ENCODE results near the gene KHDC4. TPM values are rescaled to one million over a fixed set of nuclear protein-coding genes. Genes with fewer than 3 reads are reported as not detected.
A peak's percentile ranks its signal among the peaks of the same experiment; 100 is the strongest.

Gene KHDC4
- total and polyA plus RNA-seq, 9 of the 15 experiments (the other 6 are each of a cell fraction or from before 2014, with no cell fraction given), result 12.1 to 185 (median 65.6) TPM

GRCh38 chr1:155920717-155921116 is 13.5 kb downstream of the KHDC4 start:
- H3K4me3 ChIP-seq, result no peak overlapping the region
- peaks cover 96% of the 10 kb centered on the region for H3K36me3 ChIP-seq (ENCODE audit: control insufficient read depth, insufficient read depth, low read length)
- CTCF ChIA-PET (ENCODE audit: low intra/inter-chr PET ratio), result no interaction called here
- intact Hi-C loops (cut with micrococcal nuclease), result no loop called here
- no peaks in the 10 kb centered on the region for H3K9me3 ChIP-seq (replicated peaks; ENCODE audit: control insufficient read depth, insufficient read depth, low read depth, low read length)
- H3K79me2 ChIP-seq (ENCODE audit: control insufficient read depth, insufficient read depth, low read length), result peaks cover 22% of the 10 kb centered on the region
- no peaks in the 10 kb centered on the region for H3K9me1 ChIP-seq (ENCODE audit: control insufficient read depth, insufficient read depth, low read length)
- TF ChIP-seq CHCHD3 (CRISPR knock-in tag; IDR thresholded peaks at IDR 0.05), result no peak
- no peak for TF ChIP-seq C11orf30 (IDR thresholded peaks at IDR 0.05; ENCODE audit: low read depth)
- TF ChIP-seq E2F1 (CRISPR knock-in tag; IDR thresholded peaks at IDR 0.05), result no peak
- no peak for TF ChIP-seq RB1 (IDR thresholded peaks at IDR 0.05; ENCODE audit: low read depth)
- TF ChIP-seq, protein P1, sequence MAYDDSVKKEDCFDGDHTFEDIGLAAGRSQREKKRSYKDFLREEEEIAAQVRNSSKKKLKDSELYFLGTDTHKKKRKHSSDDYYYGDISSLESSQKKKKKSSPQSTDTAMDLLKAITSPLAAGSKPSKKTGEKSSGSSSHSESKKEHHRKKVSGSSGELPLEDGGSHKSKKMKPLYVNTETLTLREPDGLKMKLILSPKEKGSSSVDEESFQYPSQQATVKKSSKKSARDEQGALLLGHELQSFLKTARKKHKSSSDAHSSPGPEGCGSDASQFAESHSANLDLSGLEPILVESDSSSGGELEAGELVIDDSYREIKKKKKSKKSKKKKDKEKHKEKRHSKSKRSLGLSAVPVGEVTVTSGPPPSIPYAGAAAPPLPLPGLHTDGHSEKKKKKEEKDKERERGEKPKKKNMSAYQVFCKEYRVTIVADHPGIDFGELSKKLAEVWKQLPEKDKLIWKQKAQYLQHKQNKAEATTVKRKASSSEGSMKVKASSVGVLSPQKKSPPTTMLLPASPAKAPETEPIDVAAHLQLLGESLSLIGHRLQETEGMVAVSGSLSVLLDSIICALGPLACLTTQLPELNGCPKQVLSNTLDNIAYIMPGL (CRISPR knock-in tag; IDR thresholded peaks at IDR 0.05), result no peak
- TF ChIP-seq NFRKB (IDR thresholded peaks at IDR 0.05; ENCODE audit: low read depth), result no peak
- TF ChIP-seq SIN3A (IDR thresholded peaks at IDR 0.05; ENCODE audit: borderline replicate concordance in 2 of 2, control insufficient read depth in 1 of 2, low read depth in 2 of 2, low read length in 2 of 2), result no peak
- no peak for TF ChIP-seq NUFIP1 (IDR thresholded peaks at IDR 0.05; ENCODE audit: partially characterized antibody)
- no peak for TF ChIP-seq PHB (CRISPR knock-in tag; IDR thresholded peaks at IDR 0.05)
- TF ChIP-seq POLR2G (IDR thresholded peaks at IDR 0.05; ENCODE audit: low read depth, low read length), result no peak
- TF ChIP-seq ZNF311 (CRISPR knock-in tag; IDR thresholded peaks at IDR 0.05), result no peak
- TF ChIP-seq CBX5 (IDR thresholded peaks at IDR 0.05; ENCODE audit: borderline replicate concordance, low read depth), result no peak
- TF ChIP-seq HMBOX1 (IDR thresholded peaks at IDR 0.05), result no peak
- no peak for TF ChIP-seq ZNF551 (CRISPR knock-in tag; IDR thresholded peaks at IDR 0.05)
- TF ChIP-seq JUN (IDR thresholded peaks at IDR 0.05; ENCODE audit: borderline replicate concordance, low read depth, low read length), result no peak
- TF ChIP-seq JUN (CRISPR knock-in tag; IDR thresholded peaks at IDR 0.05; ENCODE audit: borderline replicate concordance), result no peak
- in situ Hi-C loops (cut with MboI), result no loop called here
- ATAC-seq (no peak), DNase-seq (ENCODE audit: extremely low read depth in 1 of 4, low spot score in 3 of 4) (no peak), FAIRE-seq (no peak)
- POLR2A ChIA-PET, result interaction anchor here (0.9 to 7.9 kb wide), 4 partner anchors 9 to 68 kb away, joined by 5 to 100 read pairs (median 21); partner anchors contain the start of genes KHDC4 and RIT1
- no peak overlapping the region for H3K9ac ChIP-seq (ENCODE audit: insufficient read depth in 1 of 2, low read depth in 2 of 2, low read length in 2 of 2)
- 0 out of 2 replicates have a peak, but pooled peaks cover 4% of the 10 kb centered on the region for H4K20me1 ChIP-seq (replicated peaks; ENCODE audit: control insufficient read depth, insufficient read depth, low read length)
- no peaks in the 10 kb centered on the region for H3K27me3 ChIP-seq (ENCODE audit: control insufficient read depth in 2 of 2, insufficient read depth in 2 of 2, low read length in 2 of 2)
- no peaks in the 10 kb centered on the region for H3K4me1 ChIP-seq (replicated peaks in 1 of 2; ENCODE audit: control insufficient read depth in 2 of 2, insufficient read depth in 2 of 2, low read length in 2 of 2)
- TSS peak; percentile 19 for BruUV-seq (replicated peaks)
- H3K4me2 ChIP-seq (ENCODE audit: insufficient read depth, low read length), result no peak overlapping the region
- H3K27ac ChIP-seq (ENCODE audit: extremely low read depth, low read depth, low read length), result no peak overlapping the region
- no peak overlapping the region for H2AFZ ChIP-seq (ENCODE audit: low read depth, low read length)
- WGBS (ENCODE audit: insufficient coverage, low coverage, missing lambda C conversion rate), result 88% methylated on average over 3 of the region's 3 CpGs

Measured in K562 (cell line).